CD14-positive monocyte (primary cell): ENCODE results near the gene CCT3. TPM values are rescaled to one million over a fixed set of nuclear protein-coding genes. Genes with fewer than 3 reads are reported as not detected.
A peak's percentile ranks its signal among the peaks of the same experiment; 100 is the strongest.

Experiments
- DNase-seq, 3 donors: peaks; one replicate each; pipeline ENCODE4 v3.0.0-alpha.2; 2011 to 2022
- H2AFZ ChIP-seq: 2 replicates; pipeline ENCODE4 v1.6.0; 2012; ENCODE audit warnings: mild to moderate bottlenecking, low read depth, low read length, inconsistent platforms; ENCODE audit not compliant: insufficient read depth, poor library complexity, severe bottlenecking
- H3K27ac ChIP-seq, 2 donors: 1 replicate in 1 of 2; 2 replicates in 1 of 2; pipeline ENCODE4 v1.5.1; 2012 to 2013; ENCODE audit warnings: low read length in 2 of 2, control low read depth in 1 of 2, inconsistent platforms in 1 of 2, low read depth in 1 of 2, mild to moderate bottlenecking in 1 of 2
- H3K27me3 ChIP-seq, 2 donors: one replicate each; pipeline versions ENCODE4 v1.6.0 to v1.6.1; 2011 to 2013; ENCODE audit warnings: low read length in 2 of 2; ENCODE audit not compliant: control insufficient read depth in 2 of 2, insufficient read depth in 2 of 2
- H3K36me3 ChIP-seq, 2 donors: replicated peaks in 1 of 2; 1 replicate in 1 of 2; 2 replicates in 1 of 2; pipeline versions ENCODE4 v1.5.1 to v1.6.1; 2012 to 2013; ENCODE audit warnings: low read length in 2 of 2, control low read depth in 1 of 2, inconsistent platforms in 1 of 2, mild to moderate bottlenecking in 1 of 2; ENCODE audit not compliant: insufficient read depth in 2 of 2, control insufficient read depth in 1 of 2
- H3K4me1 ChIP-seq, 2 donors: 1 replicate in 1 of 2; 2 replicates in 1 of 2; pipeline versions ENCODE4 v1.5.1 to v1.6.1; 2012 to 2013; ENCODE audit warnings: low read length in 2 of 2, control low read depth in 1 of 2, inconsistent platforms in 1 of 2, mild to moderate bottlenecking in 1 of 2, moderate library complexity in 1 of 2; ENCODE audit not compliant: insufficient read depth in 2 of 2, control insufficient read depth in 1 of 2
- H3K4me2 ChIP-seq: replicated peaks from 2 replicates; pipeline ENCODE3; 2012; ENCODE audit warnings: low read length, moderate library complexity, mild to moderate bottlenecking; ENCODE audit not compliant: poor library complexity, severe bottlenecking; ENCODE audit errors: extremely low read depth
- H3K4me3 ChIP-seq, 3 experiments: fragments of 200-600 bp in 1 of 3; sonication (generic) in 1 of 3; replicated peaks in 1 of 3; 1 replicate in 2 of 3; 2 replicates in 1 of 3; pipeline ENCODE4 v1.5.1; 2011 to 2013; ENCODE audit warnings: low read length in 3 of 3, mild to moderate bottlenecking in 3 of 3, control low read depth in 2 of 3, low read depth in 2 of 3, inconsistent platforms in 1 of 3, moderate library complexity in 1 of 3
- H3K79me2 ChIP-seq: 2 replicates; pipeline ENCODE4 v1.6.0; 2012; ENCODE audit warnings: mild to moderate bottlenecking, control low read depth, inconsistent platforms, low read length, moderate library complexity; ENCODE audit not compliant: insufficient read depth
- H3K9ac ChIP-seq: 2 replicates; pipeline ENCODE4 v1.6.0; 2017; ENCODE audit warnings: low read length, mild to moderate bottlenecking; ENCODE audit not compliant: insufficient read depth, poor library complexity, severe bottlenecking
- H3K9me3 ChIP-seq, 2 donors: replicated peaks in 1 of 2; 1 replicate in 1 of 2; 2 replicates in 1 of 2; pipeline versions ENCODE4 v1.5.1 to v1.6.1; 2012 to 2013; ENCODE audit warnings: low read length in 2 of 2, control low read depth in 1 of 2; ENCODE audit not compliant: control insufficient read depth in 1 of 2, insufficient read depth in 1 of 2
- H4K20me1 ChIP-seq: 2 replicates; pipeline ENCODE4 v1.6.0; 2012; ENCODE audit warnings: mild to moderate bottlenecking, low read length, control low read depth, moderate library complexity; ENCODE audit not compliant: insufficient read depth
- H3K27ac Mint-ChIP-seq, 7 donors: one replicate each; pipeline ENCODE4 v1.8.0; 2020; ENCODE audit warnings: mild to moderate bottlenecking in 7 of 7, mixed read lengths in 7 of 7, moderate library complexity in 6 of 7, inconsistent platforms in 2 of 7
- H3K27me3 Mint-ChIP-seq, 3 donors: one replicate each; pipeline ENCODE4 v1.8.0; 2021 to 2022; ENCODE audit warnings: low read depth in 3 of 3, mild to moderate bottlenecking in 3 of 3, mixed read lengths in 3 of 3, moderate library complexity in 3 of 3, inconsistent platforms in 1 of 3
- H3K36me3 Mint-ChIP-seq, 2 donors: one replicate each; pipeline ENCODE4 v1.8.0; 2020; ENCODE audit warnings: mixed read lengths in 2 of 2, inconsistent platforms in 1 of 2, mild to moderate bottlenecking in 1 of 2
- H3K4me1 Mint-ChIP-seq: one replicate; pipeline ENCODE4 v1.8.0; 2020; ENCODE audit warnings: mild to moderate bottlenecking, mixed read lengths
- H3K4me3 Mint-ChIP-seq, 2 donors: one replicate each; pipeline ENCODE4 v1.8.0; 2020; ENCODE audit warnings: mild to moderate bottlenecking in 2 of 2, mixed read lengths in 2 of 2, moderate library complexity in 1 of 2
- H3K9me3 Mint-ChIP-seq, 7 donors: one replicate each; pipeline ENCODE4 v1.8.0; 2020 to 2022; ENCODE audit warnings: mixed read lengths in 7 of 7, mild to moderate bottlenecking in 6 of 7, moderate library complexity in 6 of 7, inconsistent platforms in 2 of 7
- CTCF ChIP-seq: fragments of 200-600 bp; IDR thresholded peaks from one replicate; pipeline ENCODE4 v1.8.0; 2022; ENCODE audit warnings: antibody characterized with exemption, mild to moderate bottlenecking
- WGBS: methylation state at CpG from one replicate; pipeline ENCODE4 v1.1.5; 2013; ENCODE audit warnings: missing lambda C conversion rate; ENCODE audit not compliant: insufficient coverage; 5-methylcytosine and 5-hydroxymethylcytosine counted together
- intact Hi-C, 2 donors: fragments of 100-400 bp; cut with micrococcal nuclease; formaldehyde crosslinking; loops; one replicate each; pipeline versions ENCODE4 v1.15.0 to v1.15.1; 2023
- polyA plus RNA-seq, 3 donors: library from polyadenylated mRNA; depleted of rRNA in 1 of 3; unstranded in 2 of 3; stranded (reverse) in 1 of 3; fragments of 300-500 nt in 2 of 3; fragments of >200 nt in 1 of 3; fragmentation: Illumina TruSeq in 2 of 3; gene quantifications; 1 replicate in 2 of 3; 2 replicates in 1 of 3; pipeline ENCODE4 v1.2.3, GENCODE V29; 2012 to 2021

Gene CCT3
- polyA plus RNA-seq, 3 donors, result 65.3 to 97.3 (median 94.8) TPM

- TF ChIP-seq CTCF, result no peak
- no peak for DNase-seq
- Histone ChIP-seq H3K4me3 (no peak overlapping the region), H3K27me3 (peaks cover 24 to 47% of the 10 kb centered on the region in 2 donors), H3K79me2 (no peaks in the 10 kb centered on the region), H3K36me3 (no peaks in the 10 kb centered on the region), H4K20me1 (no peaks in the 10 kb centered on the region), H3K9ac (no peak overlapping the region), H3K4me2 (no peak overlapping the region), H3K27ac (no peak overlapping the region), H3K9me3 (peaks cover 0 to 5% of the 10 kb centered on the region in 2 donors), H3K4me1 (peaks cover 13 to 17% of the 10 kb centered on the region in 2 donors), H2AFZ (no peak overlapping the region)
- WGBS, result 13% methylated on average over 15 of the region's 15 CpGs
- intact Hi-C loops, result loop anchor here (1.0 to 10.0 kb wide), 3 partner anchors 52 to 219 kb away; partner anchors contain the start of gene GPATCH4 (in 1 of the 2)
- Mint-ChIP-seq H3K9me3 (peaks cover 0 to 5% (median 2%) of the 10 kb centered on the region in 7 donors), H3K27me3 (peaks cover 44 to 65% (median 52%) of the 10 kb centered on the region in 3 donors), H3K4me3 (peak overlapping the region in 1 of 2 donors; percentile 60), H3K27ac (no peak overlapping the region), H3K36me3 (no peaks in the 10 kb centered on the region), H3K4me1 (peaks cover 16% of the 10 kb centered on the region)
Measured at GRCh38 chr1:156387870-156388173, 49.7 kb upstream of the CCT3 start.

- peaks cover 24 to 47% of the 10 kb centered on the region in 2 donors for H3K27me3 ChIP-seq
- H3K9ac ChIP-seq, result no peak overlapping the region
- peaks cover 0 to 5% of the 10 kb centered on the region in 2 donors for H3K9me3 ChIP-seq
- TF ChIP-seq CTCF, result no peak
- Mint-ChIP-seq H3K4me3 (peak overlapping the region in 1 of 2 donors; percentile 76), H3K27ac (no peak overlapping the region), H3K27me3 (peaks cover 44 to 65% (median 55%) of the 10 kb centered on the region in 3 donors), H3K4me1 (peaks cover 16% of the 10 kb centered on the region), H3K9me3 (peaks cover 0 to 5% (median 2%) of the 10 kb centered on the region in 7 donors), H3K36me3 (no peaks in the 10 kb centered on the region)
- H3K4me3 ChIP-seq, result no peak overlapping the region
- no peak overlapping the region for H3K27ac ChIP-seq
- no peak overlapping the region for H2AFZ ChIP-seq
- 90% methylated on average over 6 of the region's 8 CpGs for WGBS
- intact Hi-C loops, result loop anchor here (5.0 to 10.0 kb wide), 2 partner anchors 218 to 220 kb away; partner anchors contain the start of gene GPATCH4 (in 1 of the 2)
- no peaks in the 10 kb centered on the region for H4K20me1 ChIP-seq
- peaks cover 13 to 17% of the 10 kb centered on the region in 2 donors for H3K4me1 ChIP-seq
- no peak overlapping the region for H3K4me2 ChIP-seq
- H3K79me2 ChIP-seq, result no peaks in the 10 kb centered on the region
- DNase-seq, result no peak
- H3K36me3 ChIP-seq, result no peaks in the 10 kb centered on the region
Measured at GRCh38 chr1:156386949-156387869, 49.1 kb upstream of the CCT3 start.
